Activated naive CD8-positive, alpha-beta T cell treated with anti-CD3 and anti-CD28 coated beads for 36 hours (primary cell): Measurements from ENCODE around the gene DNAJC24. TPM values are rescaled to one million over a fixed set of nuclear protein-coding genes. Genes with fewer than 3 reads are reported as not detected.

Experiments
- DNase-seq: peaks from one replicate; pipeline ENCODE4 v3.0.0; 2021
- H3K27ac Mint-ChIP-seq: one replicate; pipeline ENCODE4 v1.8.0; 2022; ENCODE audit warnings: mild to moderate bottlenecking, moderate library complexity, mixed read lengths
- H3K27me3 Mint-ChIP-seq: one replicate; pipeline ENCODE4 v1.8.0; 2022; ENCODE audit warnings: mild to moderate bottlenecking, mixed read lengths
- H3K36me3 Mint-ChIP-seq: one replicate; pipeline ENCODE4 v1.8.0; 2021; ENCODE audit warnings: mild to moderate bottlenecking, mixed read lengths
- H3K4me1 Mint-ChIP-seq: one replicate; pipeline ENCODE4 v1.8.0; 2021; ENCODE audit warnings: mixed read lengths
- H3K4me3 Mint-ChIP-seq: one replicate; pipeline ENCODE4 v1.8.0; 2022; ENCODE audit warnings: mild to moderate bottlenecking, moderate library complexity, mixed read lengths
- H3K9me3 Mint-ChIP-seq: one replicate; pipeline ENCODE4 v1.8.0; 2022; ENCODE audit warnings: mixed read lengths
- total RNA-seq, 2 experiments: library from RNA; stranded (reverse); gene quantifications; one replicate each; pipeline ENCODE4 v1.2.3, GENCODE V29; 2021

The DNAJC24 gene
- total RNA-seq, 2 experiments from 2014 or later, result 16.3 to 22.8 TPM

- Mint-ChIP-seq H3K4me3 (no peak overlapping the region), H3K36me3 (peaks cover 16% of the 10 kb centered on the region), H3K27me3 (no peaks in the 10 kb centered on the region), H3K27ac (no peak overlapping the region), H3K9me3 (no peaks in the 10 kb centered on the region), H3K4me1 (peaks cover 14% of the 10 kb centered on the region)
- no peak for DNase-seq
These were observed 13.5 kb downstream of the DNAJC24 start for GRCh38 chr11:31383116-31383515.

DNA sequence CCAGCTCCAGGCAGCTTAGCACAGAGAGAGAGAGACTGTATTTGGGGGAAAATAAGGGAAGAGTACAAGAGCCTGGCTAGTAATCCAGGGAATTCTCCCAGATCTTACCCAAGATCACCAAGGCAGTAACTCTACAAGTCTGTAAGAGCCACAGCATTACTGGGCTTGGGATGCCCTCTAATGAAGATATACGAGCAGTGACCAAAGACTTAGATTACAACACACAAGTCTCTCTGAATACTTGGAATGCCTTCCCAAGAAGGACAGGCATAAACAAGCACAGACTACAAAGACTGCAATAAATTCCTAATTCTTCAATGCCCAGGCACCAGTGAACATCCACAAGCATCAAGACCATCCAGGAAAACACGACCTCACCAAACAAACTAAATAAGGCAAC lies 17.7 kb downstream of the DNAJC24 start:
- Mint-ChIP-seq H3K27me3 (no peaks in the 10 kb centered on the region), H3K36me3 (peaks cover 28% of the 10 kb centered on the region), H3K4me3 (no peak overlapping the region), H3K27ac (no peak overlapping the region), H3K9me3 (peaks cover 9% of the 10 kb centered on the region), H3K4me1 (peaks cover 9% of the 10 kb centered on the region)
- DNase-seq, result no peak

- Mint-ChIP-seq H3K27ac (no peak overlapping the region), H3K9me3 (no peaks in the 10 kb centered on the region), H3K4me1 (peaks cover 5% of the 10 kb centered on the region), H3K4me3 (no peak overlapping the region), H3K27me3 (no peaks in the 10 kb centered on the region), H3K36me3 (peaks cover 28% of the 10 kb centered on the region)
- no peak for DNase-seq
These were observed 27.7 kb downstream of the DNAJC24 start for GRCh38 chr11:31397239-31397834.

DNA sequence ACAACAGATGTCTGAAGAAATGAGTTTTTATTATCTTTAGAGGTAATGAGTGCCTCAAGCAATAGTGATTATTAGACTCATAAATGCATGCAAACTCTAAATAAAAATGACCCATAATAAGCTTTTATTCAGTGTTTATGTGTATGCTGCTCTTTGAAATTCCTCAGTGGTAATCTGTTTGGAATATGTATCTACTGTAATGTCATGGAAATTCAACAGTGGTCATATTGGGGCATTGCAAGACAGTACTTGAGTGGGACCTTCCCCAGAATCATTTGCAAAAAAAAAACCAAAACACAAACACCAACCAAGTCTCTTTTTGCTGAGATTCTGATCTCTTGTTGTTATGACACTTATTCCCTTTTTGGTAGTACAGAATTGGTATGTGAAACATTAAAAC lies 35.0 kb downstream of the DNAJC24 start:
- DNase-seq, result no peak
- no peak overlapping the region for H3K4me3 Mint-ChIP-seq
- no peaks in the 10 kb centered on the region for H3K9me3 Mint-ChIP-seq
- H3K36me3 Mint-ChIP-seq, result peaks cover 28% of the 10 kb centered on the region
- no peak overlapping the region for H3K27ac Mint-ChIP-seq
- peaks cover 11% of the 10 kb centered on the region for H3K4me1 Mint-ChIP-seq
- H3K27me3 Mint-ChIP-seq, result no peaks in the 10 kb centered on the region

GRCh38 chr11:31408201-31408600 lies 38.5 kb downstream of the DNAJC24 start:
- no peak overlapping the region for H3K27ac Mint-ChIP-seq
- peaks cover 12% of the 10 kb centered on the region for H3K36me3 Mint-ChIP-seq
- no peaks in the 10 kb centered on the region for H3K27me3 Mint-ChIP-seq
- no peak for DNase-seq
- H3K4me3 Mint-ChIP-seq, result no peak overlapping the region
- peaks cover 6% of the 10 kb centered on the region for H3K9me3 Mint-ChIP-seq
- peaks cover 8% of the 10 kb centered on the region for H3K4me1 Mint-ChIP-seq

DNA sequence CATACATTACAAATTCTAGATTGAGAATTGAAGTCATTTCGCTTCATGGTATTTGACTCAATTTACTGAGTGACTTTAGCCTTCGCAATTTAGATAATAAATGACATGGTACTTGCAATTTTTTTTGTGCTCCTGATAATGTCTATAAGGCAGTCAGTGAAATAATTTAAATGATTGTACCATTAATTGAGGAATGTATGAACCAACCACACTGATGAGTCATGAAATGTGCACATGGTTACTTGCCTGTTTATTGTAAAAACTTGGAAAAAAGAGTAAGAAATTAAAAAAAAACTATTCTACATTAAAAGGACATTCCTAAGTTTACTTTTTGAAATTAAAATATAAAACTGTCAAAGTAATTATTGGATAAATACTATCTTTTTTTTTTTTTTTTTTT lies 43.3 kb downstream of the DNAJC24 start:
- no peak for DNase-seq
- no peaks in the 10 kb centered on the region for H3K27me3 Mint-ChIP-seq
- peaks cover 15% of the 10 kb centered on the region for H3K36me3 Mint-ChIP-seq
- H3K4me1 Mint-ChIP-seq, result peaks cover 5% of the 10 kb centered on the region
- peaks cover 6% of the 10 kb centered on the region for H3K9me3 Mint-ChIP-seq
- no peak overlapping the region for H3K27ac Mint-ChIP-seq
- H3K4me3 Mint-ChIP-seq, result no peak overlapping the region

DNA sequence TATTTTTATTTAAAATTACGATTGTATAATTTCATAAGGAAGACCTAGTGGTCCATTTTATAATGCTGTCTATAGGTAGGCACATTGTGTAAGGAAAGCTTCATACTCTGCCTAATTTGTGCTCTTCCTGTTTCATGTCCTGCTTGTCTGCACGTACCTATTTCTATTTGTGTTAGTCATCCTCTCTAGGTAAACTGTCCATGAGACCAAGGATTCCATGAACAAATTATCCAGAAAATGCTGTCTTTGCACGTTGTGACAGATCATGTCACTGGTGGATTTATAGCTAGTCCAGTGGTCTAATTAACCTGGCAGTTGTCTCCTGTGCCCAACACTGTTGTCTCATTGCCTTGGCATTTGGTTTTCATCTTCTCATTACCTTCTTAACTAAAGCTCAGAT lies 44.7 kb downstream of the DNAJC24 start:
- Mint-ChIP-seq H3K4me1 (no peaks in the 10 kb centered on the region), H3K36me3 (peaks cover 15% of the 10 kb centered on the region), H3K27ac (no peak overlapping the region), H3K27me3 (no peaks in the 10 kb centered on the region), H3K9me3 (peaks cover 6% of the 10 kb centered on the region), H3K4me3 (no peak overlapping the region)
- DNase-seq, result no peak

GRCh38 chr11:31415435-31415834 lies 45.8 kb downstream of the DNAJC24 start:
- no peak overlapping the region for H3K27ac Mint-ChIP-seq
- H3K36me3 Mint-ChIP-seq, result peaks cover 13% of the 10 kb centered on the region
- peaks cover 4% of the 10 kb centered on the region for H3K9me3 Mint-ChIP-seq
- no peak overlapping the region for H3K4me3 Mint-ChIP-seq
- H3K27me3 Mint-ChIP-seq, result no peaks in the 10 kb centered on the region
- no peaks in the 10 kb centered on the region for H3K4me1 Mint-ChIP-seq
- no peak for DNase-seq

DNA sequence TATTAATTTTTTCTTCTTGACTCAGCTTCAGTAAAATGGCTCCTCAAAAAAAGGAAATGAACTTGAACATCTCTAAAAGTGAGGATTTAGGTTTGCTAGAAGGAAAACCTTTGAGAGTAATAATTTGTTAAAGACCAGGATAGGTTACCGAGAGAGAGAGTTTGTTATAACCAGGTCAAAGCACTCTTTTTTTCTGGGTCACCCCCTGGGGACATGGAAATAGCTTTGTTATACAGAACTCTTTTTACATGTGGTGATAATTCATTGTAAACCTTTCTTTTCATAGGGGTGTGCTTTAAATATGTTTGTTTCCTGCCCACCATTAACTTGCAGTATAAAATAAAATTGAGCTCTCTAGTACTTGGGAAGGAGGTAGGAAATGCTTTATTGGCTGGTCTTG lies 47.7 kb downstream of the DNAJC24 start:
- peaks cover 11% of the 10 kb centered on the region for H3K36me3 Mint-ChIP-seq
- no peak for DNase-seq
- H3K27me3 Mint-ChIP-seq, result no peaks in the 10 kb centered on the region
- H3K4me1 Mint-ChIP-seq, result no peaks in the 10 kb centered on the region
- no peak overlapping the region for H3K4me3 Mint-ChIP-seq
- no peaks in the 10 kb centered on the region for H3K9me3 Mint-ChIP-seq
- H3K27ac Mint-ChIP-seq, result no peak overlapping the region

GRCh38 chr11:31417816-31418215 lies 48.2 kb downstream of the DNAJC24 start:
- Mint-ChIP-seq H3K4me3 (no peak overlapping the region), H3K27me3 (no peaks in the 10 kb centered on the region), H3K4me1 (no peaks in the 10 kb centered on the region), H3K27ac (no peak overlapping the region), H3K9me3 (no peaks in the 10 kb centered on the region), H3K36me3 (peaks cover 11% of the 10 kb centered on the region)
- DNase-seq, result no peak

DNA sequence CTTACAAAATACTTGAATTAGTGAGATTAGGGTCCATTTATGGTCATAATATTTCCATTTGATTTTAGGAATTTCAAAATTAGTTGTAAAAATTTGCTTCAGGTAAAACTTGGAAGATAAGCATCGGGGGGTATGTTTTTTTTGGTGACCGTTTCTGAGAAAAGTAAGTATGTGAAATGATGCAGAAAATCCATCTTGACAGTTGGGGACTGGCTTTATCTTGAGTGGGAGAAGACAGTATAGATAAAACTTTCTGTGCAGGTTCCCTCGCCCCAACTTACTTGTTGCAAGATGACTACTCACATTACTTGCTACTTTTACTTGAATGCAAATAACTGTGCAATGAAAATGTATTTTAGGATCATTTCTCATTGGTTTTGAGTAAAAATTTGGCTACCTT lies 49.5 kb downstream of the DNAJC24 start:
- Mint-ChIP-seq H3K27me3 (no peaks in the 10 kb centered on the region), H3K4me1 (peaks cover 2% of the 10 kb centered on the region), H3K27ac (no peak overlapping the region), H3K4me3 (no peak overlapping the region), H3K36me3 (peaks cover 15% of the 10 kb centered on the region), H3K9me3 (no peaks in the 10 kb centered on the region)
- no peak for DNase-seq

DNA sequence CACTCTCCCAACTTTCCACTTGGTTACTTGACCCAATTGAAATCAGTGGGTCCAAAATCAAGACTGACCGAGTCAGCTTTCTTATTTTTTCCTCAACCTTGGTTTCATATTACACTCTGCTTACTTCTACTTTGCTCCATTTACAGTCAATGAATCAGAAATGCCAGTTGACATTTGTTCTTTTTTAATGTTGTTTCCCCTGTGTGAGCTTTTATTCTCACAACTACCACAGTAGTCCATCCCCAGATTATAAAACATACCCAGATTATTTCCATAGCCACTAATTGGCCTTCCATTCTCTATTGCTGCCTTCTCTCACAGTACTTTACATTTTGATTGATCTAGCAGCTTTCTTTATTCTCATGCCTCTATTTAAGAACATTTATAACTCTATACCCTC lies 50.0 kb downstream of the DNAJC24 start:
- no peaks in the 10 kb centered on the region for H3K27me3 Mint-ChIP-seq
- H3K4me3 Mint-ChIP-seq, result no peak overlapping the region
- peaks cover 15% of the 10 kb centered on the region for H3K36me3 Mint-ChIP-seq
- DNase-seq, result no peak
- no peaks in the 10 kb centered on the region for H3K9me3 Mint-ChIP-seq
- H3K27ac Mint-ChIP-seq, result no peak overlapping the region
- H3K4me1 Mint-ChIP-seq, result peaks cover 2% of the 10 kb centered on the region

- H3K36me3 Mint-ChIP-seq, result peaks cover 8% of the 10 kb centered on the region
- peaks cover 2% of the 10 kb centered on the region for H3K4me1 Mint-ChIP-seq
- no peak for DNase-seq
- no peaks in the 10 kb centered on the region for H3K27me3 Mint-ChIP-seq
- no peak overlapping the region for H3K4me3 Mint-ChIP-seq
- H3K9me3 Mint-ChIP-seq, result no peaks in the 10 kb centered on the region
- no peak overlapping the region for H3K27ac Mint-ChIP-seq
These were observed 52.2 kb downstream of the DNAJC24 start for GRCh38 chr11:31421820-31422219.

DNA sequence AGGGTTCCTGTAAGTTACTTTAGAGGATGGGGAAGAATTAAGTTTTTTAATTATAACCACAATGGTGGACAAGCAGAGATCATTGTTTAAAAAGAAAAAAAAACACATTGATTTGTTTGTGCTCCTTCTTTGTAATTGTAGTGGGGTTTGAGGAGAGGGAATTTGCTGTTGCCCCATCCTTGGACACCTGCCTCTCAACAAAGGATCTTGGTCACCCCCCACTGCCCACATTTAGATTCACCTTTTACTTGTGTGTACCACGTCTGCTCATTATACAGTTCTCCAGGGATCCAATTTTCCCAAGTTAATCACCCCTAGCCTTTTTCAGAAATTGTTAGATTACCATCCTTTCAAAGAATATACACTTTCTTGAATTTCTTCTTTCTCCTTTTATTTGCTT lies 53.0 kb downstream of the DNAJC24 start:
- no peak overlapping the region for H3K27ac Mint-ChIP-seq
- H3K4me1 Mint-ChIP-seq, result peaks cover 2% of the 10 kb centered on the region
- H3K4me3 Mint-ChIP-seq, result no peak overlapping the region
- H3K27me3 Mint-ChIP-seq, result no peaks in the 10 kb centered on the region
- no peak for DNase-seq
- peaks cover 8% of the 10 kb centered on the region for H3K36me3 Mint-ChIP-seq
- H3K9me3 Mint-ChIP-seq, result no peaks in the 10 kb centered on the region

DNA sequence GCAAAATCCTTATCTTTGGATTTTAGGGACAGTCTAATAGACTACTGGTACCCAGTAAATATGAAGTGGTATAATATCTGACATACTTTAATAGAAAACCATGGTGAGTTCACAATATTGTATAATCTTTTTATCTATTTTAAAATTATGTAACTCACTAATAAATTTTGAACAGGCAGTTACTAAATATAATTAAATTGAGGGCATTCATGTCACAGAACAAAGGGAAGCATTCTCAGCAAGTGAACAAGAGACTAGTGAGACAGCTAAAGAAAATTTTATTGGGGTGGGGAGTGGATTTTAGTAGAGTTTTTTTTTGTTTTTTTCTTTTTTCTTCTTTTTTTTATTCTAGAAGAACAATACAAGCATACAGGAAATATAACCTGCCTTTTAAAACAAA lies 55.0 kb downstream of the DNAJC24 start:
- DNase-seq, result no peak
- H3K27ac Mint-ChIP-seq, result no peak overlapping the region
- H3K27me3 Mint-ChIP-seq, result no peaks in the 10 kb centered on the region
- peaks cover 2% of the 10 kb centered on the region for H3K4me1 Mint-ChIP-seq
- no peak overlapping the region for H3K4me3 Mint-ChIP-seq
- H3K36me3 Mint-ChIP-seq, result peaks cover 11% of the 10 kb centered on the region
- no peaks in the 10 kb centered on the region for H3K9me3 Mint-ChIP-seq

- peaks cover 7% of the 10 kb centered on the region for H3K4me1 Mint-ChIP-seq
- peaks cover 5% of the 10 kb centered on the region for H3K9me3 Mint-ChIP-seq
- no peak for DNase-seq
- H3K4me3 Mint-ChIP-seq, result no peak overlapping the region
- H3K27me3 Mint-ChIP-seq, result no peaks in the 10 kb centered on the region
- H3K27ac Mint-ChIP-seq, result no peak overlapping the region
- peaks cover 15% of the 10 kb centered on the region for H3K36me3 Mint-ChIP-seq
These were observed 64.2 kb downstream of the DNAJC24 start for GRCh38 chr11:31433851-31434250.
